Measurements from ENCODE around the gene PRDM8. TPM values are rescaled to one million over a fixed set of nuclear protein-coding genes. Genes with fewer than 3 reads are reported as not detected.

The PRDM8 gene
- total RNA-seq, 1 donor from 2014 or later, result 11.6 TPM

- Mint-ChIP-seq H3K36me3 (ENCODE audit: low read depth) (no peaks in the 10 kb centered on the region), H3K4me1 (peaks cover 2% of the 10 kb centered on the region), H3K9me3 (no peaks in the 10 kb centered on the region), H3K27ac (no peak overlapping the region), H3K4me3 (no peak overlapping the region), H3K27me3 (peaks cover 19% of the 10 kb centered on the region)
- intact Hi-C loops (cut with micrococcal nuclease), result loop anchor here (2.0 kb wide), 1 partner anchor 833 kb away; no protein-coding TSS in a partner anchor
- ATAC-seq (ENCODE audit: low read depth) (no peak), DNase-seq (no peak)
- no peak for TF ChIP-seq CTCF (IDR thresholded peaks at IDR 0.05)
- ChIA-PET CTCF (interaction anchor here (1.0 to 1.9 kb wide), 6 partner anchors 10 to 1267 kb away, joined by 3 to 6 read pairs (median 4); no protein-coding TSS in a partner anchor), POLR2A (no interaction called here)
These were observed 22.2 kb downstream of the PRDM8 start for GRCh38 chr4:80219301-80220025.

- H3K4me3 Mint-ChIP-seq, result no peak overlapping the region
- no peak for ATAC-seq (ENCODE audit: low read depth)
- H3K27ac Mint-ChIP-seq, result no peak overlapping the region
- ChIA-PET POLR2A (interaction anchor here (0.8 kb wide), 1 partner anchor 1735 kb away, joined by 3 read pairs; no protein-coding TSS in a partner anchor), CTCF (interaction anchor here (0.8 to 1.9 kb wide), 6 partner anchors 9 to 1268 kb away, joined by 3 to 6 read pairs (median 5); no protein-coding TSS in a partner anchor)
- H3K9me3 Mint-ChIP-seq, result no peaks in the 10 kb centered on the region
- peaks cover 19% of the 10 kb centered on the region for H3K27me3 Mint-ChIP-seq
- no peaks in the 10 kb centered on the region for H3K4me1 Mint-ChIP-seq
- no peak for DNase-seq
- TF ChIP-seq CTCF (IDR thresholded peaks at IDR 0.05), result no peak
- intact Hi-C loops (cut with micrococcal nuclease), result loop anchor here (1.0 to 2.0 kb wide), 2 partner anchors 819 to 832 kb away; no protein-coding TSS in a partner anchor
- H3K36me3 Mint-ChIP-seq (ENCODE audit: low read depth), result no peaks in the 10 kb centered on the region
These were observed 23.4 kb downstream of the PRDM8 start for GRCh38 chr4:80220711-80221110.

GRCh38 chr4:80221161-80221560 is 23.9 kb downstream of the PRDM8 start:
- Mint-ChIP-seq H3K27me3 (peaks cover 19% of the 10 kb centered on the region), H3K27ac (no peak overlapping the region)
- intact Hi-C loops (cut with micrococcal nuclease), result loop anchor here (1.0 to 2.0 kb wide), 2 partner anchors 818 to 832 kb away; no protein-coding TSS in a partner anchor

GRCh38 chr4:80225595-80225994 is 28.3 kb downstream of the PRDM8 start:
- peaks cover 5% of the 10 kb centered on the region for H3K4me1 Mint-ChIP-seq
- H3K9me3 Mint-ChIP-seq, result no peaks in the 10 kb centered on the region
- DNase-seq, result no peak
- TF ChIP-seq CTCF (IDR thresholded peaks at IDR 0.05), result no peak
- ATAC-seq (ENCODE audit: low read depth), result no peak
- no peak overlapping the region for H3K27ac Mint-ChIP-seq
- CTCF ChIA-PET, result no interaction called here
- H3K27me3 Mint-ChIP-seq, result peaks cover 8% of the 10 kb centered on the region
- H3K4me3 Mint-ChIP-seq, result no peak overlapping the region
- intact Hi-C loops (cut with micrococcal nuclease), result no loop called here
- no peaks in the 10 kb centered on the region for H3K36me3 Mint-ChIP-seq (ENCODE audit: low read depth)
- POLR2A ChIA-PET, result no interaction called here

More at GRCh38 chr4:80221161-80221560, 23.9 kb downstream of the PRDM8 start:
- TF ChIP-seq CTCF (IDR thresholded peaks at IDR 0.05), result no peak
- H3K36me3 Mint-ChIP-seq (ENCODE audit: low read depth), result no peaks in the 10 kb centered on the region
- ATAC-seq (ENCODE audit: low read depth) (no peak), DNase-seq (no peak)
- no peak overlapping the region for H3K4me3 Mint-ChIP-seq
- ChIA-PET POLR2A (interaction anchor here (0.8 kb wide), 1 partner anchor 1735 kb away, joined by 3 read pairs; no protein-coding TSS in a partner anchor), CTCF (interaction anchor here (1.3 kb wide), 2 partner anchors 9 to 819 kb away, joined by 5 to 6 read pairs; no protein-coding TSS in a partner anchor)
- no peaks in the 10 kb centered on the region for H3K9me3 Mint-ChIP-seq
- no peaks in the 10 kb centered on the region for H3K4me1 Mint-ChIP-seq

- no peaks in the 10 kb centered on the region for H3K9me3 Mint-ChIP-seq
- CTCF ChIA-PET, result no interaction called here
- H3K4me3 Mint-ChIP-seq, result no peak overlapping the region
- no peak for DNase-seq
- ATAC-seq (ENCODE audit: low read depth), result no peak
- H3K36me3 Mint-ChIP-seq (ENCODE audit: low read depth), result no peaks in the 10 kb centered on the region
- H3K27me3 Mint-ChIP-seq, result peaks cover 6% of the 10 kb centered on the region
- no peak overlapping the region for H3K27ac Mint-ChIP-seq
- no peak for TF ChIP-seq CTCF (IDR thresholded peaks at IDR 0.05)
- POLR2A ChIA-PET, result no interaction called here
- peaks cover 5% of the 10 kb centered on the region for H3K4me1 Mint-ChIP-seq
- intact Hi-C loops (cut with micrococcal nuclease), result no loop called here
These were observed 28.8 kb downstream of the PRDM8 start for GRCh38 chr4:80226094-80226493.

Data from activated B cell treated with CpG ODN at 0.5 μM for 24 hours (primary cell).